OCI-LY7 (cell line): ENCODE data around the gene NDOR1.

Experiments used
- CTCF ChIP-seq: fragments of 200-600 bp; sonication (generic); conservative IDR thresholded peaks from 2 replicates; pipeline ENCODE4 v1.5.1; 2014; ENCODE audit warnings: mild to moderate bottlenecking, antibody characterized with exemption, low read length, moderate library complexity, mixed read lengths
- EZH2phosphoT487 ChIP-seq: fragments of 200-600 bp; sonication (generic); IDR thresholded peaks from 2 replicates; pipeline ENCODE4 v1.6.1; 2018; ENCODE audit warnings: low read depth, borderline replicate concordance, mild to moderate bottlenecking, mixed run types, antibody characterized with exemption, low read length, moderate library complexity, mixed read lengths

- TF ChIP-seq CTCF (no peak), EZH2phosphoT487 (no peak)
These were observed 40.2 kb downstream of the NDOR1 start for GRCh38 chr9:137245450-137246421.
